ENCODE measurements around the gene TMEM179.

DNA sequence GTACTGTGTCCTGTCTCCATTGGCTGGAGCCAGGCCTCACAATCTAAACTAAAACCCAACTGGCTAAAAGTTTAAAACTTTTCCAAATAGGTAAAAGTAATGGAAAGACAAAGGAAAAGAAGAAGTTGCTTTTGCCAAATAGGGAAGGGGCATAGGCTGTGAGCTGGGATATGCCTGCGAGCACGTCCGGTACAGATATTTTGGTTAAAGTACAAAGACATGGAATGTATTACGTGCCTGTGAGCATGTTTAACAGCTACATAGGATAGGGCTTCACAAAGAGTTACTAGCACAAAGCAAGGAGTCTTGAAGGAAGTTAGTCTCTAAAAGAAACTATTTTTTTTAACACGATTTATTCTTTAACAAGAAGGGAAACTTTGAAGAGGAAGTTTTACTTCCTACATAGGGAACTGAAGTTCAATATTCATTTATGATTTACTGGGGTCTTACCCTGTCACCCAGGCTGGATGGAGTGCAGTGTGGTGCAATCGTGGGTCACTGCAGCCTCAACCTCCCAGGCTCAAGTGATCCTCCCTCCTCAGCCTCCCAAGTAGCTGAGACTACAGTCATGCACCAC, 43.0 kb upstream of the TMEM179 start:
- TF ChIP-seq EZH2phosphoT487 (IDR thresholded peaks at IDR 0.05; ENCODE audit: borderline replicate concordance, low read length) (no peak), EZH2 (IDR thresholded peaks at IDR 0.05; ENCODE audit: low read length, unreplicated experiment) (no peak)
